ENCODE data around the gene EPB42. TPM values are rescaled to one million over a fixed set of nuclear protein-coding genes. Genes with fewer than 3 reads are reported as not detected.
"Not testable (repeated sequence)": the region's sequence is repeated elsewhere in the genome, so short reads cannot be mapped to it uniquely, and the experiment has no call there.

The EPB42 gene
- polyA plus RNA-seq, 2 donors, result not detected

DNA sequence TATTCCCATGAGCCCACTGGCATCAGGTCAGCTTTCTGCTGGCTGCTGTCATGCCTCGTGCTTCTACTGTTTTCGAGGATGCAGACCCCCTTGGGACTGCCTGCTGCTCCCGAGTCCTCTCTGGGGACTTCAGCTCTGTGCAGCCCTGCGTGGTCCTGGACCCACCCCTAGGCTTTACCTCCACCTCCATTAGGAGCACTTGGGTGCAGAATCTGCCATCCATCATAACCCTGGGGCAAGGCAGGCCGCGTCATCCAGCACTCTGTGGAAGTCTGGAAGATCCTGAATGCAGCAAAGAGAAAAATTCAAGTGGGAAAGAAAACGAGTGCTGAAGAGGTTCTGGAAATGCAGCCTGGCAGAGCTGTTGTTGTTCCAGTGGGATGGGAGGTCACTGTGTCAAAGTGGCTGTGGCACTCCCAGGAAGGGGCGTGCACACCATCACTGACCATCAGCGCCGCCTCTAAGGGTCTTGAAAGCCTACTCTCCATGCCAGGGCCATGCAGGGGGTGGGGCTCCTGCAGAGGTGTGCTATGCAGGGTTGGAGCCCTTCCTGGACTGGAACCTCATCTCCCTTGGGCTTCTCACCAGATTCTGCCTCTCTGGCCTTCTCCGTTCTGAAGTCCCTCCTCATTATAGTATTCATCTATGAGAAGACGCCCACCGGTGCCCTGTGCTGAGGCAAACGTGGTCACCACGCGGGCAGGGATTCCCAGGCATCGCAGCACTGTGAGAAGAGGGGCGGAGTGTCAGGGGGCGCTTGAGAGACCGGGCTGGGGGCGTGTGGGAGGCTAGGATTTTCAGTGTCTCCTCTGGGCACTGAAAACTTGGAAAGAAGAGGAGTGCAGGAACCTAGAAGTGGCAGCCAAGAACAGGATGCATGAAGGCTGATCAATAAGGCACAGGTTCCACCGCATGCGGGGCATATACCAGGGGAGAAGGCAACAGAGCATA, 12.5 kb downstream of the EPB42 start:
- WGBS, 2 donors, result 67 to 70% methylated on average over 23 of the region's 23 CpGs
- no peaks in the 10 kb centered on the region for H3K9me3 ChIP-seq (ENCODE audit: control insufficient read depth in 2 of 2, insufficient read depth in 1 of 2, low read depth in 1 of 2, low read length in 1 of 2)
- no peak overlapping the region for H3K27ac ChIP-seq (ENCODE audit: low read depth in 2 of 2, low read length in 1 of 2)
- no peaks in the 10 kb centered on the region for H3K4me1 ChIP-seq (ENCODE audit: control insufficient read depth in 2 of 2, insufficient read depth in 2 of 2, low read length in 1 of 2)
- H3K36me3 ChIP-seq (ENCODE audit: control insufficient read depth in 2 of 2, insufficient read depth in 2 of 2, low read length in 1 of 2), result no peaks in the 10 kb centered on the region
- H3K27me3 ChIP-seq (ENCODE audit: control insufficient read depth in 1 of 2, insufficient read depth in 2 of 2, low read length in 2 of 2), result no peaks in the 10 kb centered on the region
- H3K4me3 ChIP-seq (ENCODE audit: low read depth in 1 of 2, low read length in 2 of 2), result no peak overlapping the region

GRCh38 chr15:43207024-43207423, 13.8 kb downstream of the EPB42 start:
- Histone ChIP-seq H3K4me3 (ENCODE audit: low read depth in 1 of 2, low read length in 2 of 2) (no peak overlapping the region), H3K27me3 (ENCODE audit: control insufficient read depth in 1 of 2, insufficient read depth in 2 of 2, low read length in 2 of 2) (no peaks in the 10 kb centered on the region), H3K9me3 (ENCODE audit: control insufficient read depth in 2 of 2, insufficient read depth in 1 of 2, low read depth in 1 of 2, low read length in 1 of 2) (no peaks in the 10 kb centered on the region), H3K36me3 (ENCODE audit: control insufficient read depth in 2 of 2, insufficient read depth in 2 of 2, low read length in 1 of 2) (no peaks in the 10 kb centered on the region), H3K4me1 (ENCODE audit: control insufficient read depth in 2 of 2, insufficient read depth in 2 of 2, low read length in 1 of 2) (no peaks in the 10 kb centered on the region), H3K27ac (ENCODE audit: low read depth in 2 of 2, low read length in 1 of 2) (no peak overlapping the region)
- 81 to 90% methylated on average over 9 of the region's 9 CpGs for WGBS, 2 donors

- no peak overlapping the region for H3K4me3 ChIP-seq (ENCODE audit: low read depth in 1 of 2, low read length in 2 of 2)
- H3K4me1 ChIP-seq (ENCODE audit: control insufficient read depth in 2 of 2, insufficient read depth in 2 of 2, low read length in 1 of 2), result no peaks in the 10 kb centered on the region
- no peak overlapping the region for H3K27ac ChIP-seq (ENCODE audit: low read depth in 2 of 2, low read length in 1 of 2)
- no peaks in the 10 kb centered on the region for H3K36me3 ChIP-seq (ENCODE audit: control insufficient read depth in 2 of 2, insufficient read depth in 2 of 2, low read length in 1 of 2)
- 75 to 79% methylated on average over 5 of the region's 5 CpGs for WGBS, 2 donors
- no peaks in the 10 kb centered on the region for H3K9me3 ChIP-seq (ENCODE audit: control insufficient read depth in 2 of 2, insufficient read depth in 1 of 2, low read depth in 1 of 2, low read length in 1 of 2)
- no peaks in the 10 kb centered on the region for H3K27me3 ChIP-seq (ENCODE audit: control insufficient read depth in 1 of 2, insufficient read depth in 2 of 2, low read length in 2 of 2)
These were observed 14.8 kb downstream of the EPB42 start for GRCh38 chr15:43206054-43206453.

DNA sequence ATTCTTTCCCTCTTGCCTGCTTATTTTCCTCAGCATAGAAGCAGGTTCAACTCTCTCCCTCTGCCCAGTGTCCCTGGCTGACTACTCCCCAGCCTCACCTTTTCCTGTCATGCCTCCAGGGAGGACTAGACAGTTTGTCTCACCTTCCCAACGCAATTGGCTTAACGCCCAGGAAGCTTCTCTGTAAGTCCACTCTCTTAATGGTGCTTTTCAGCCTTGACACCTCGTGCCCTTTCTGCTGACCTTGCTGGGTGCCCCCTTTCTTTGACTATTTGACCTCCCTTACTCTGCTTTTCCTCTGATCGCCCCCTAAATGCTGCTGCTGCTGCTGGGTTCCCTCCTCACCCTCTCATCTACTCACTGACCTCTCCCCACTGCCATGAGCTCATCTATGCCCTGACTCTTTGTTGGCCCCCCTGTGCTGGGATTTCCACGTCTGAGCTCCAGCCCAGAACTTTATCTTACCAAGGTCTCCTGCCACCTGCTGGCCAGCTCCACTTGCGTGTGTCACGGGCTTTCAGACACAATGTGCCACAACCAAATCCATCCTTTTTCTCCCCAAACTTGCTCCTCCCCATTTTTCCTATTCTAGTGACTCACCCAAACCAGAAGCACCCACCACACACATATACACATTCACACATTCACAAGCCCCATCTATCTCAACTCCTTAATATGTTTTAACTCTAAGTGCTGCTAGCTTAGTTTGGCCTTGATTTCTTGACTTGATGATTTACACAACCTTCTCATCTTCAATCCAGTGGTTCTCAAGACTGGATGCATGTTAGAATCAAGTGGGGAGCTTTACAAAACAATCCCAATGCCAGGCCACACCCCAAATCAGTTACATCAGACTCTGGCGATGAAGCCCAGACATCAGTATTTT, 16.6 kb downstream of the EPB42 start:
- Histone ChIP-seq H3K4me1 (ENCODE audit: control insufficient read depth in 2 of 2, insufficient read depth in 2 of 2, low read length in 1 of 2) (no peaks in the 10 kb centered on the region), H3K27me3 (ENCODE audit: control insufficient read depth in 1 of 2, insufficient read depth in 2 of 2, low read length in 2 of 2) (no peaks in the 10 kb centered on the region), H3K36me3 (ENCODE audit: control insufficient read depth in 2 of 2, insufficient read depth in 2 of 2, low read length in 1 of 2) (no peaks in the 10 kb centered on the region), H3K27ac (ENCODE audit: low read depth in 2 of 2, low read length in 1 of 2) (no peak overlapping the region), H3K4me3 (ENCODE audit: low read depth in 1 of 2, low read length in 2 of 2) (no peak overlapping the region), H3K9me3 (ENCODE audit: control insufficient read depth in 2 of 2, insufficient read depth in 1 of 2, low read depth in 1 of 2, low read length in 1 of 2) (no peaks in the 10 kb centered on the region)
- 35 to 37% methylated on average over 8 of the region's 8 CpGs for WGBS, 2 donors

- Histone ChIP-seq H3K4me1 (ENCODE audit: control insufficient read depth in 2 of 2, insufficient read depth in 2 of 2, low read length in 1 of 2) (no peaks in the 10 kb centered on the region), H3K36me3 (ENCODE audit: control insufficient read depth in 2 of 2, insufficient read depth in 2 of 2, low read length in 1 of 2) (peaks cover 6 to 8% of the 10 kb centered on the region in 2 donors), H3K9me3 (ENCODE audit: control insufficient read depth in 2 of 2, insufficient read depth in 1 of 2, low read depth in 1 of 2, low read length in 1 of 2) (no peaks in the 10 kb centered on the region), H3K4me3 (ENCODE audit: low read depth in 1 of 2, low read length in 2 of 2) (no peak overlapping the region), H3K27ac (ENCODE audit: low read depth in 2 of 2, low read length in 1 of 2) (no peak overlapping the region), H3K27me3 (ENCODE audit: control insufficient read depth in 1 of 2, insufficient read depth in 2 of 2, low read length in 2 of 2) (no peaks in the 10 kb centered on the region)
- WGBS, 2 donors, result 84 to 88% methylated on average over 3 of the region's 3 CpGs
These were observed 20.8 kb downstream of the EPB42 start for GRCh38 chr15:43199945-43200488.

- 96 to 97% methylated on average over 3 of the region's 3 CpGs for WGBS, 2 donors
- Histone ChIP-seq H3K36me3 (ENCODE audit: control insufficient read depth in 2 of 2, insufficient read depth in 2 of 2, low read length in 1 of 2) (peaks cover 8 to 13% of the 10 kb centered on the region in 2 donors), H3K9me3 (ENCODE audit: control insufficient read depth in 2 of 2, insufficient read depth in 1 of 2, low read depth in 1 of 2, low read length in 1 of 2) (no peaks in the 10 kb centered on the region), H3K27me3 (ENCODE audit: control insufficient read depth in 1 of 2, insufficient read depth in 2 of 2, low read length in 2 of 2) (no peaks in the 10 kb centered on the region), H3K27ac (ENCODE audit: low read depth in 2 of 2, low read length in 1 of 2) (no peak overlapping the region), H3K4me1 (ENCODE audit: control insufficient read depth in 2 of 2, insufficient read depth in 2 of 2, low read length in 1 of 2) (no peaks in the 10 kb centered on the region), H3K4me3 (ENCODE audit: low read depth in 1 of 2, low read length in 2 of 2) (no peak overlapping the region)
These were observed 21.8 kb downstream of the EPB42 start for GRCh38 chr15:43198992-43199391.

- not testable (repeated sequence) for H3K4me3 ChIP-seq (ENCODE audit: low read depth in 1 of 2, low read length in 2 of 2); H3K4me1 ChIP-seq (ENCODE audit: control insufficient read depth in 2 of 2, insufficient read depth in 2 of 2, low read length in 1 of 2); H3K27ac ChIP-seq (ENCODE audit: low read depth in 2 of 2, low read length in 1 of 2); H3K9me3 ChIP-seq (ENCODE audit: control insufficient read depth in 2 of 2, insufficient read depth in 1 of 2, low read depth in 1 of 2, low read length in 1 of 2); H3K27me3 ChIP-seq (ENCODE audit: control insufficient read depth in 1 of 2, insufficient read depth in 2 of 2, low read length in 2 of 2)
- H3K36me3 ChIP-seq (ENCODE audit: control insufficient read depth in 2 of 2, insufficient read depth in 2 of 2, low read length in 1 of 2), result peaks cover 8 to 13% of the 10 kb centered on the region in 2 donors
- 96 to 97% methylated on average over 4 of the region's 4 CpGs for WGBS, 2 donors
These were observed 22.3 kb downstream of the EPB42 start for GRCh38 chr15:43198556-43198955.

DNA sequence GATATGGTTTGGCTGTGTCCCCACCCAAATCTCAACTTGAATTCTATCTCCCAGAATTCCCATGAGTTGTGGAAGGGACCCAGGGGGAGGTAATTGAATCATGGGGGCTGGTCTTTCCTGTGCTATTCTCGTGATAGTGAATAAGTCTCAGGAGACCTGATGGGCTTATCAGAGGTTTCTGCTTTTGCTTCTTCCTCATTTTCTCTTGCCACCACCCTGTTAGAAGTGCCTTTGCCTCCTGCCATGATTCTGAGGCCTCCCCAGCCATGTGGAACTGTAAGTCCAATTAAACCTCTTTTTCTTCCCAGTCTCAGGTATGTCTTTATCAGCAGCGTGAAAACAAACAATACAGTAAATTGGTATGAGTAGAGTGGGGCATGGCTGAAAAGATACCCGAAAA, 23.0 kb downstream of the EPB42 start:
- not testable (repeated sequence) for H3K27me3 ChIP-seq (ENCODE audit: control insufficient read depth in 1 of 2, insufficient read depth in 2 of 2, low read length in 2 of 2); H3K4me1 ChIP-seq (ENCODE audit: control insufficient read depth in 2 of 2, insufficient read depth in 2 of 2, low read length in 1 of 2); H3K9me3 ChIP-seq (ENCODE audit: control insufficient read depth in 2 of 2, insufficient read depth in 1 of 2, low read depth in 1 of 2, low read length in 1 of 2); H3K4me3 ChIP-seq (ENCODE audit: low read depth in 1 of 2, low read length in 2 of 2); H3K27ac ChIP-seq (ENCODE audit: low read depth in 2 of 2, low read length in 1 of 2)
- peaks cover 11 to 13% of the 10 kb centered on the region in 2 donors for H3K36me3 ChIP-seq (ENCODE audit: control insufficient read depth in 2 of 2, insufficient read depth in 2 of 2, low read length in 1 of 2)
- 88 to 93% methylated on average over 3 of the region's 3 CpGs for WGBS, 2 donors

GRCh38 chr15:43196760-43197548, 23.9 kb downstream of the EPB42 start:
- 90 to 92% methylated on average over 10 of the region's 10 CpGs for WGBS, 2 donors
- no peaks in the 10 kb centered on the region for H3K27me3 ChIP-seq (ENCODE audit: control insufficient read depth in 1 of 2, insufficient read depth in 2 of 2, low read length in 2 of 2)
- H3K27ac ChIP-seq (ENCODE audit: low read depth in 2 of 2, low read length in 1 of 2), result no peak overlapping the region
- H3K4me3 ChIP-seq (ENCODE audit: low read depth in 1 of 2, low read length in 2 of 2), result no peak overlapping the region
- no peaks in the 10 kb centered on the region for H3K4me1 ChIP-seq (ENCODE audit: control insufficient read depth in 2 of 2, insufficient read depth in 2 of 2, low read length in 1 of 2)
- H3K36me3 ChIP-seq (ENCODE audit: control insufficient read depth in 2 of 2, insufficient read depth in 2 of 2, low read length in 1 of 2), result peaks cover 13% of the 10 kb centered on the region in 2 donors
- H3K9me3 ChIP-seq (ENCODE audit: control insufficient read depth in 2 of 2, insufficient read depth in 1 of 2, low read depth in 1 of 2, low read length in 1 of 2), result no peaks in the 10 kb centered on the region
